Activated B cell treated with CpG ODN at 0.5 μM for 24 hours (primary cell): ENCODE measurements around the gene PROX2. TPM values are rescaled to one million over a fixed set of nuclear protein-coding genes. Genes with fewer than 3 reads are reported as not detected.

Experiments
- ATAC-seq: fragments of 200-7000 bp; cut with Tn5 transposase; one replicate; pipeline ENCODE4 v1.10.0; 2021; ENCODE audit warnings: low read depth, mild to moderate bottlenecking, moderate library complexity
- CTCF ChIA-PET: fragments of 350-600 bp; sonication (Branson Sonifier 250); formaldehyde crosslinking; loops from one replicate; lab custom pipeline; 2021; ENCODE audit warnings: antibody characterized with exemption; lab: Charles Lee
- POLR2A ChIA-PET: fragments of 350-600 bp; sonication (Branson Sonifier 250); formaldehyde crosslinking; loops from one replicate; lab custom pipeline; 2021; ENCODE audit warnings: antibody characterized with exemption; lab: Charles Lee
- DNase-seq: peaks from one replicate; pipeline ENCODE4 v3.0.0; 2022
- H3K27ac Mint-ChIP-seq: one replicate; pipeline ENCODE4 v1.8.0; 2020; ENCODE audit warnings: mixed read lengths
- H3K27me3 Mint-ChIP-seq: one replicate; pipeline ENCODE4 v1.8.0; 2021; ENCODE audit warnings: mixed read lengths
- H3K36me3 Mint-ChIP-seq: one replicate; pipeline ENCODE4 v1.8.0; 2021; ENCODE audit warnings: low read depth, mixed read lengths
- H3K4me1 Mint-ChIP-seq: one replicate; pipeline ENCODE4 v1.8.0; 2021; ENCODE audit warnings: mixed read lengths
- H3K4me3 Mint-ChIP-seq: one replicate; pipeline ENCODE4 v1.8.0; 2020; ENCODE audit warnings: mild to moderate bottlenecking, mixed read lengths
- H3K9me3 Mint-ChIP-seq: one replicate; pipeline ENCODE4 v1.8.0; 2020; ENCODE audit warnings: mixed read lengths
- intact Hi-C: fragments of 100-400 bp; cut with micrococcal nuclease; formaldehyde crosslinking; loops from one replicate; pipeline ENCODE4 v1.15.1; 2024
- total RNA-seq: library from RNA; stranded (reverse); gene quantifications from 2 replicates; pipeline ENCODE4 v1.2.3, GENCODE V29; 2022
- TF ChIP-seq, protein P1 (sequence below): fragments of 200-600 bp; IDR thresholded peaks from one replicate; pipeline ENCODE4 v1.8.0; 2022; ENCODE audit warnings: antibody characterized with exemption, mild to moderate bottlenecking

The PROX2 gene
- total RNA-seq, 1 donor from 2014 or later = not detected

DNA sequence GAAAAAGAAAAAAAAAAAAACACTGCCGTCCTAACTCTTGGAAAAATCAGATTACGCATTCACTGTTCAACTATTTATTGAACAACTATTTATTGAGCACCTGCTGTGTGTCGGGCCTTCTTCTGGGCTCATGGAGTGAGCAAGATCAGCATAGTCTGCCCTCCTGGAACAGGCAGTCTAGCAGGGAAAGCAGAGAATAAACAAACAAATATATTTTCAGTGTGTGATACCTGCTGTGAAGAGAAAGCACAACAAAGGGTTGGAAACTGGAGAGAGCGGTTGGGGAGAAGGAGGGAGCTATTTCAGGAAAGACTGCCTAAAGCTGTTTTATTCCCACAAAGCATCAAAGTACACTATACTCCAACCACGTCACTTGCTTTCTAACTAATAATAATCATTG, 10.8 kb downstream of the PROX2 start:
- intact Hi-C loops = no loop called here
- no peak for ATAC-seq

DNA sequence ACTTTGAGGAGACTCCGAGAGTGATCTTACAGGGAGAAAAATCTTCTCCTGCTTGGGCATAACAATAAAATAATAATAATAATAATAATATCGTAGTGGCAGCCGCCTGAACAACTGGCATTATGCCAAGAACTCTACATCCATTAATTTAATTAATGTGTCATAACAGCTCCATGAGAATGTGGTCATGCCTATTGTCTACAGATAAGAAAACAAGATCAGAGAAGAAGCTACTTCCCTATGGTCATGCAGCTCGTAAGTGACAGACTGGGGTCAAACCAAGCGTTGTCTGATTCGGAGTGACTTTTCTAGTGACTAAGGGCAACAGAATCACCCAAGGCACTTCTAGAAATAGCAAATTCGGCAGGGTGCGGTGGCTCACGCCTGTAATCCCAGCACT, 11.7 kb downstream of the PROX2 start:
- Mint-ChIP-seq H3K36me3 (no peaks in the 10 kb centered on the region), H3K27me3 (no peaks in the 10 kb centered on the region), H3K4me3 (no peak overlapping the region), H3K9me3 (no peaks in the 10 kb centered on the region), H3K27ac (no peak overlapping the region), H3K4me1 (peaks cover 4% of the 10 kb centered on the region)
- CTCF ChIA-PET = interaction anchor here (10.2 kb wide), 1 partner anchor 43 kb away, joined by 288 read pairs; no protein-coding TSS in a partner anchor
- POLR2A ChIA-PET = no interaction called here
- no peak for DNase-seq
- intact Hi-C loops = loop anchor here (5.0 kb wide), 2 partner anchors 83 to 158 kb away; no protein-coding TSS in a partner anchor
- ATAC-seq = no peak
- TF ChIP-seq, protein P1, sequence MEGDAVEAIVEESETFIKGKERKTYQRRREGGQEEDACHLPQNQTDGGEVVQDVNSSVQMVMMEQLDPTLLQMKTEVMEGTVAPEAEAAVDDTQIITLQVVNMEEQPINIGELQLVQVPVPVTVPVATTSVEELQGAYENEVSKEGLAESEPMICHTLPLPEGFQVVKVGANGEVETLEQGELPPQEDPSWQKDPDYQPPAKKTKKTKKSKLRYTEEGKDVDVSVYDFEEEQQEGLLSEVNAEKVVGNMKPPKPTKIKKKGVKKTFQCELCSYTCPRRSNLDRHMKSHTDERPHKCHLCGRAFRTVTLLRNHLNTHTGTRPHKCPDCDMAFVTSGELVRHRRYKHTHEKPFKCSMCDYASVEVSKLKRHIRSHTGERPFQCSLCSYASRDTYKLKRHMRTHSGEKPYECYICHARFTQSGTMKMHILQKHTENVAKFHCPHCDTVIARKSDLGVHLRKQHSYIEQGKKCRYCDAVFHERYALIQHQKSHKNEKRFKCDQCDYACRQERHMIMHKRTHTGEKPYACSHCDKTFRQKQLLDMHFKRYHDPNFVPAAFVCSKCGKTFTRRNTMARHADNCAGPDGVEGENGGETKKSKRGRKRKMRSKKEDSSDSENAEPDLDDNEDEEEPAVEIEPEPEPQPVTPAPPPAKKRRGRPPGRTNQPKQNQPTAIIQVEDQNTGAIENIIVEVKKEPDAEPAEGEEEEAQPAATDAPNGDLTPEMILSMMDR = no peak

More for the DNA sequence above, 10.8 kb downstream of the PROX2 start:
- Mint-ChIP-seq H3K36me3 (no peaks in the 10 kb centered on the region), H3K27ac (no peak overlapping the region), H3K27me3 (no peaks in the 10 kb centered on the region), H3K4me1 (peaks cover 4% of the 10 kb centered on the region), H3K9me3 (no peaks in the 10 kb centered on the region), H3K4me3 (no peak overlapping the region)
- ChIA-PET CTCF (no interaction called here), POLR2A (interaction anchor here (0.7 kb wide), 1 partner anchor 28 kb away, joined by 3 read pairs; no protein-coding TSS in a partner anchor)
- TF ChIP-seq, protein P1 = no peak
- no peak for DNase-seq

DNA sequence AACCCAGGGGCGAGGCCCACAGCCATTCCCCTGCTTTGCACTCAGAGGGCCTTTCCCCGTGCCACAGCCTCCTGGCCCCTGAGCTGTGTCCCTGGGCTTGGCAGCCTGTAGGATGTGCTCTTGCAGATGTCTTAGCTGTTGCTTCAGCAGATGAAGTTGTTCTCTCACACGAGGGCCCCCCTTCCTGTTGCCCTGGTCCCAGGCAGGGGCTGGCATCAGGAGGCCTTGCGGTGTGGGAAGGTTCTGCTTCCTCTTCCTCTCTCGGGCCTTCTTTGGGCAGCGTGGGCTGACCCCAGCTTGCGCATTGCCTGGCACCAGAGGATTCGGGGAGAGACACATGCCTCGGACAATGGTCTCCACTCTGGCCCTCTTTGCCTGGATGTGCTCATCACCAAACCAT, 12.7 kb downstream of the PROX2 start:
- ChIA-PET CTCF (interaction anchor here (1.0 to 10.2 kb wide), 5 partner anchors 9 to 225 kb away, joined by 3 to 288 read pairs (median 24); no protein-coding TSS in a partner anchor), POLR2A (no interaction called here)
- H3K4me1 Mint-ChIP-seq = peaks cover 4% of the 10 kb centered on the region
- no peak for ATAC-seq
- H3K27ac Mint-ChIP-seq = no peak overlapping the region
- no peaks in the 10 kb centered on the region for H3K9me3 Mint-ChIP-seq
- intact Hi-C loops = loop anchor here (5.0 kb wide), 2 partner anchors 84 to 159 kb away; no protein-coding TSS in a partner anchor
- H3K36me3 Mint-ChIP-seq = no peaks in the 10 kb centered on the region
- H3K27me3 Mint-ChIP-seq = no peaks in the 10 kb centered on the region
- DNase-seq = no peak
- TF ChIP-seq, protein P1 = no peak
- H3K4me3 Mint-ChIP-seq = no peak overlapping the region

DNA sequence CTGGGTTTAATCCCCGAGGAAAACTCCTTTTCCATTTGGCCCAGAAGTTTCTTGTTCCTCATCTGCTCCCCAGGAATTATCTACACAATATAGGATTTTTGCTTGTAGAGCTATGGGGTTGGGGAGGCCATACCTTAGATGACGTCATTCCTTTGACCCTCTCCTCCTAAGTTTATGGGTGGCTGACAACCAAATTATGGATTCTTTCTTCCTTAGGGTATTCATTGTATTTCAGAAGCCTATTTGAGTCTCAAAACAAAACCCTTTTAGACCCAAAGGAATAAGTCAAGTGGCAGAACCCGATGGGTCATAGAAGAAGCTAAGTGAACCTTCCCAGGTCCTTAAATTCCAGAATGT, 14.2 kb downstream of the PROX2 start:
- intact Hi-C loops = loop anchor here (1.0 to 5.0 kb wide), 6 partner anchors 44 to 442 kb away; no protein-coding TSS in a partner anchor

More for the DNA sequence above, 14.2 kb downstream of the PROX2 start:
- H3K4me3 Mint-ChIP-seq = no peak overlapping the region
- H3K27me3 Mint-ChIP-seq = no peaks in the 10 kb centered on the region
- peaks cover 4% of the 10 kb centered on the region for H3K4me1 Mint-ChIP-seq
- ATAC-seq = no peak
- H3K9me3 Mint-ChIP-seq = no peaks in the 10 kb centered on the region
- TF ChIP-seq, protein P1 = no peak
- no peak for DNase-seq
- no peak overlapping the region for H3K27ac Mint-ChIP-seq
- ChIA-PET POLR2A (interaction anchor here (1.8 to 2.2 kb wide), 2 partner anchors 44 to 80 kb away, joined by 5 to 12 read pairs; no protein-coding TSS in a partner anchor), CTCF (interaction anchor here (0.9 to 10.2 kb wide), 26 partner anchors 10 to 269 kb away, joined by 3 to 288 read pairs (median 8); partner anchors contain the start of genes EIF2B2, PROX2 and RPS6KL1)
- H3K36me3 Mint-ChIP-seq = peaks cover 1% of the 10 kb centered on the region
